K562 (cell line): ENCODE data around the gene DTX4. TPM values are rescaled to one million over a fixed set of nuclear protein-coding genes. Genes with fewer than 3 reads are reported as not detected.

ENCODE experiments used
- ATAC-seq: fragments of 200-7000 bp; cut with Tn5 transposase; 3 replicates; pipeline ENCODE4 v1.9.1; 2020; ENCODE audit warnings: moderate library complexity
- BruUV-seq: library from RNA; stranded (reverse); fragments of 400-500 nt; replicated peaks from 2 replicates; lab custom pipeline; 2021; lab: Mats Ljungman, UMichigan
- CTCF ChIA-PET: fragments of 300-600 bp; formaldehyde crosslinking; extraction: SDS; loops from one replicate; lab custom pipeline; 2021; ENCODE audit warnings: low intra/inter-chr PET ratio; lab: Yijun Ruan, JAX
- POLR2A ChIA-PET: fragments of 300-600, 350-650 bp; sonication (Branson Sonifier 250); formaldehyde crosslinking; extraction: SDS; loops from one replicate; lab custom pipeline; 2021; ENCODE audit warnings: antibody characterized with exemption, inconsistent platforms; lab: Yijun Ruan, JAX
- DNase-seq, 4 experiments: peaks; one replicate each; pipeline versions ENCODE4 v3.0.0 to v3.0.0-alpha.2; 2011 to 2018; ENCODE audit warnings: low spot score in 3 of 4, mixed read lengths in 3 of 4; ENCODE audit errors: extremely low read depth in 1 of 4
- FAIRE-seq: peaks from 2 replicates; lab custom pipeline; 2011; peaks lifted over from hg19 to GRCh38; lab: Jason Lieb, UNC
- H2AFZ ChIP-seq: 2 replicates; pipeline ENCODE4 v1.6.0; 2011; ENCODE audit warnings: low read depth, low read length, control low read depth, inconsistent platforms
- H3K27ac ChIP-seq: fragments of 200-600 bp; 3 replicates; pipeline ENCODE4 v1.8.0; 2011; ENCODE audit warnings: low read depth, mild to moderate bottlenecking, control low read depth, inconsistent platforms, low read length, moderate library complexity, mixed read lengths; ENCODE audit errors: extremely low read depth
- H3K27me3 ChIP-seq, 2 experiments: fragments of 300-600 bp in 1 of 2; 2 replicates in 1 of 2; 3 replicates in 1 of 2; pipeline versions ENCODE4 v1.6.0 to v1.8.0; 2011; ENCODE audit warnings: inconsistent platforms in 2 of 2, low read length in 2 of 2, mild to moderate bottlenecking in 1 of 2, mixed read lengths in 1 of 2, moderate library complexity in 1 of 2; ENCODE audit not compliant: control insufficient read depth in 2 of 2, insufficient read depth in 2 of 2
- H3K36me3 ChIP-seq: fragments of 300-600 bp; 3 replicates; pipeline ENCODE4 v1.8.0; 2011; ENCODE audit warnings: mild to moderate bottlenecking, low read length, inconsistent platforms; ENCODE audit not compliant: control insufficient read depth, insufficient read depth
- H3K4me1 ChIP-seq, 2 experiments: fragments of 200-600 bp in 1 of 2; replicated peaks in 1 of 2; 2 replicates in 1 of 2; 3 replicates in 1 of 2; pipeline versions ENCODE4 v1.5.1 to v1.8.0; 2011; ENCODE audit warnings: inconsistent platforms in 2 of 2, low read length in 2 of 2, mild to moderate bottlenecking in 1 of 2, mixed read lengths in 1 of 2, moderate library complexity in 1 of 2; ENCODE audit not compliant: control insufficient read depth in 2 of 2, insufficient read depth in 2 of 2
- H3K4me2 ChIP-seq: 2 replicates; pipeline ENCODE4 v1.6.1; 2011; ENCODE audit warnings: low read length, control low read depth, inconsistent platforms, mixed read lengths; ENCODE audit not compliant: insufficient read depth
- H3K4me3 ChIP-seq: fragments of 200-600 bp; sonication (generic), shearing (Covaris generic); 2 replicates; pipeline ENCODE4 v1.5.1; 2016; ENCODE audit warnings: control low read depth, inconsistent platforms
- H3K79me2 ChIP-seq: fragments of 200-600 bp; 3 replicates; pipeline ENCODE4 v1.8.0; 2011; ENCODE audit warnings: low read length, inconsistent platforms; ENCODE audit not compliant: control insufficient read depth, insufficient read depth
- H3K9ac ChIP-seq, 2 experiments: 2 replicates each; pipeline versions ENCODE4 v1.6.0 to v1.6.1; 2011; ENCODE audit warnings: low read depth in 2 of 2, low read length in 2 of 2, control low read depth in 1 of 2, inconsistent platforms in 1 of 2, mild to moderate bottlenecking in 1 of 2, mixed read lengths in 1 of 2; ENCODE audit not compliant: insufficient read depth in 1 of 2
- H3K9me1 ChIP-seq: one replicate; pipeline ENCODE4 v1.6.0; 2011; ENCODE audit warnings: inconsistent platforms, mild to moderate bottlenecking, low read length, moderate library complexity; ENCODE audit not compliant: control insufficient read depth, insufficient read depth
- H3K9me3 ChIP-seq: replicated peaks from 2 replicates; pipeline ENCODE4 v1.5.1; 2011; ENCODE audit warnings: low read depth, low read length, inconsistent platforms; ENCODE audit not compliant: control insufficient read depth, insufficient read depth
- H4K20me1 ChIP-seq: replicated peaks from 2 replicates; pipeline ENCODE4 v1.6.1; 2011; ENCODE audit warnings: low read length, inconsistent platforms, mixed read lengths; ENCODE audit not compliant: control insufficient read depth, insufficient read depth
- E2F1 ChIP-seq: sonication (generic); formaldehyde crosslinking; IDR thresholded peaks from 2 replicates; pipeline ENCODE4 v1.8.1; 2023; ENCODE audit warnings: mild to moderate bottlenecking, missing genetic modification reagents, moderate library complexity
- HINFP ChIP-seq: fragments of 450-650 bp; conservative IDR thresholded peaks from 2 replicates; pipeline ENCODE4 v1.6.1; 2016; ENCODE audit warnings: missing genetic modification characterization, low read depth, mild to moderate bottlenecking, control low read depth, missing compliant biosample characterization
- HSF4 ChIP-seq: fragments of 250-450 bp; sonication (Bioruptor Pico); IDR thresholded peaks from 2 replicates; pipeline ENCODE4 v2.1.2; 2022; ENCODE audit warnings: mild to moderate bottlenecking, moderate library complexity, borderline replicate concordance
- KLF10 ChIP-seq: fragments of 250-450 bp; sonication (Bioruptor Pico); IDR thresholded peaks from 2 replicates; pipeline ENCODE4 v1.6.1; 2021; ENCODE audit warnings: matching md5 sums
- MCM3 ChIP-seq: fragments of 450-650 bp; IDR thresholded peaks from 2 replicates; pipeline ENCODE4 v1.6.1; 2016
- TCFL5 ChIP-seq: fragments of 250-450 bp; sonication (Bioruptor Pico); conservative IDR thresholded peaks from 2 replicates; pipeline ENCODE4 v1.6.1; 2021; ENCODE audit warnings: mild to moderate bottlenecking, moderate library complexity, matching md5 sums
- ZBTB11 ChIP-seq, 3 experiments: fragments of 200-800 bp in 1 of 3; fragments of 250-450 bp in 1 of 3; fragments of 450-650 bp in 1 of 3; sonication (Bioruptor Pico) in 1 of 3; sonication (Bioruptor generic) in 1 of 3; formaldehyde crosslinking in 1 of 3; IDR thresholded peaks; 2 replicates each; pipeline versions ENCODE4 v1.6.1 to v1.8.0; 2016 to 2022; ENCODE audit warnings: mild to moderate bottlenecking in 2 of 3, missing genetic modification characterization in 2 of 3, missing compliant biosample characterization in 1 of 3, moderate library complexity in 1 of 3
- ZNF316 ChIP-seq: fragments of 450-650 bp; IDR thresholded peaks from 2 replicates; pipeline ENCODE4 v1.6.1; 2016
- ZNF609 ChIP-seq: sonication (generic); formaldehyde crosslinking; IDR thresholded peaks from 2 replicates; pipeline ENCODE4 v1.8.1; 2023; ENCODE audit warnings: missing genetic modification reagents, mild to moderate bottlenecking, borderline replicate concordance
- WGBS: fragments of 100-300 bp; shearing (Covaris generic); methylation state at CpG from one replicate; pipeline ENCODE4 v1.1.6; 2016; ENCODE audit warnings: low coverage, mixed read lengths; ENCODE audit not compliant: insufficient coverage; ENCODE audit errors: missing lambda C conversion rate; 5-methylcytosine and 5-hydroxymethylcytosine counted together
- in situ Hi-C: fragments of 300-500 bp; cut with MboI; formaldehyde crosslinking; loops from 4 replicates; pipeline ENCODE4 v1.15.0; 2018; ENCODE audit warnings: inconsistent platforms, mixed read lengths
- intact Hi-C: fragments of 100-400 bp; cut with micrococcal nuclease; formaldehyde crosslinking; loops from 2 replicates; pipeline ENCODE4 v1.14.2; 2022
- polyA plus RNA-seq, 8 experiments: library from polyadenylated mRNA; depleted of rRNA in 4 of 8; stranded (reverse) in 5 of 8; unstranded in 3 of 8; fragments of >200 nt; fragmentation: Nextera tagmentation in 2 of 8; fragmentation: Illumina TruSeq in 1 of 8; extraction: Ambion mirVana in 2 of 8; extraction: Trizol in 1 of 8; gene quantifications; 2 replicates each; pipeline versions ENCODE4 v1.2.1 to v1.2.3, GENCODE V29; 2011 to 2014; ENCODE audit warnings: inconsistent platforms in 1 of 8, missing spikeins in 1 of 8
- total RNA-seq, 7 experiments: library from RNA; depleted of rRNA in 6 of 7; stranded (reverse); fragments of >200 nt in 6 of 7; fragmentation: Illumina TruSeq in 2 of 7; extraction: Trizol in 2 of 7; gene quantifications; 2 replicates each; pipeline versions ENCODE4 v1.2.1 to v1.2.3, GENCODE V29; 2011 to 2021; ENCODE audit warnings: low replicate concordance in 1 of 7

DTX4 gene
- total and polyA plus RNA-seq, 9 of the 15 experiments (the other 6 are each of a cell fraction or from before 2014, with no cell fraction given): 0.03 to 0.47 (median 0.04) TPM; not detected in 4

GRCh38 chr11:59253001-59253400, 81.1 kb downstream of the DTX4 start:
- Histone ChIP-seq H3K4me3 (no peak overlapping the region), H3K79me2 (no peaks in the 10 kb centered on the region), H3K9me1 (no peaks in the 10 kb centered on the region), H3K36me3 (no peaks in the 10 kb centered on the region), H4K20me1 (no peaks in the 10 kb centered on the region), H3K4me1 (no peaks in the 10 kb centered on the region), H3K27ac (no peak overlapping the region), H3K9ac (no peak overlapping the region), H3K4me2 (no peak overlapping the region), H3K9me3 (no peaks in the 10 kb centered on the region), H3K27me3 (peaks cover 0 to 9% of the 10 kb centered on the region in 2 experiments; a peak in 3 of 5 replicates), H2AFZ (no peak overlapping the region)
- CTCF ChIA-PET: no interaction called here
- ATAC-seq: no peak
- in situ Hi-C loops: no loop called here
- POLR2A ChIA-PET: interaction anchor here (0.5 kb wide), 1 partner anchor 1649 kb away, joined by 3 read pairs; no protein-coding TSS in a partner anchor
- no peak for DNase-seq
- BruUV-seq: no TSS peak
- intact Hi-C loops: no loop called here
- FAIRE-seq: no peak
- 0% methylated on average over 2 of the region's 2 CpGs for WGBS
- TF ChIP-seq ZBTB11 (CRISPR knock-in tag; IDR thresholded peaks at IDR 0.05): no peak
- no peak for TF ChIP-seq E2F1
- TF ChIP-seq TCFL5 (CRISPR knock-in tag): no peak
- TF ChIP-seq ZNF609: no peak
- TF ChIP-seq MCM3: no peak
- TF ChIP-seq HSF4 (CRISPR knock-in tag): no peak
- no peak for TF ChIP-seq KLF10 (CRISPR knock-in tag)
- TF ChIP-seq ZNF316: no peak
- TF ChIP-seq HINFP (tag): no peak
